Muscle layer of colon (tissue), 2 donors: Measurements from ENCODE around the gene MAMLD1.

Experiments
- H3K27ac ChIP-seq: one replicate; pipeline ENCODE4 v1.7.0; 2013; ENCODE audit warnings: low read depth, mild to moderate bottlenecking, low read length, moderate library complexity
- H3K27me3 ChIP-seq, 2 donors: one replicate each; pipeline ENCODE4 v1.7.0; 2013; ENCODE audit warnings: low read length in 2 of 2, mild to moderate bottlenecking in 2 of 2; ENCODE audit not compliant: insufficient read depth in 2 of 2, control insufficient read depth in 1 of 2
- H3K36me3 ChIP-seq: one replicate; pipeline ENCODE4 v1.7.0; 2013; ENCODE audit warnings: mild to moderate bottlenecking, low read length; ENCODE audit not compliant: insufficient read depth
- H3K4me1 ChIP-seq: one replicate; pipeline ENCODE4 v1.7.0; 2013; ENCODE audit warnings: mild to moderate bottlenecking, low read length; ENCODE audit not compliant: insufficient read depth
- H3K4me3 ChIP-seq, 2 donors: one replicate each; pipeline ENCODE4 v1.7.0; 2013; ENCODE audit warnings: low read length in 2 of 2, low read depth in 1 of 2, mild to moderate bottlenecking in 1 of 2, moderate library complexity in 1 of 2
- H3K9ac ChIP-seq: one replicate; pipeline ENCODE4 v1.7.0; 2013; ENCODE audit warnings: low read length
- H3K9me3 ChIP-seq: one replicate; pipeline ENCODE4 v1.7.0; 2013; ENCODE audit warnings: mild to moderate bottlenecking, low read length
- donor health status: abdominal sarcoma.
- donor health status: Adenocarcinoma of cecum.

MAMLD1 gene

DNA sequence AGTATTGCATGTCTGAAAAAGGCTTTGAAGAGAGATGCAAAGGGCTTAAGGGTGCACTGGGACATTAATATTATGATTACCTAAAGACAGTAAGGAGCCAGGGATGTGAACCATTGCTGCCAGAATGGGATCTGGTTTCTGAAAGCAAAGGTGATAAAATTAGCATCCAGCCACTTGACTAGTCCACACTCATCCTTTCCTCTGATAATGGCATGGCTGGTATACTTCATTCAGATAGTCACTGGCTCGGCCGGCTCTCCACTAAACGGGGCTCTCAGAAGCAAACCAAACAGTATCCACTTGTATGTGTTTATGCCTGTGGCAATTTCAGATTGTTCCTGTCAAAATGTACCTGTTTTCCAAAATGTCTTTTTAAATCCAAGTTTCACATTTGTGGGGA, 46.4 kb downstream of the MAMLD1 start:
- Histone ChIP-seq H3K27me3 (no peaks in the 10 kb centered on the region), H3K9me3 (no peaks in the 10 kb centered on the region), H3K4me1 (peaks cover 5% of the 10 kb centered on the region), H3K27ac (no peak overlapping the region), H3K4me3 (no peak overlapping the region), H3K9ac (no peak overlapping the region), H3K36me3 (no peaks in the 10 kb centered on the region)

DNA sequence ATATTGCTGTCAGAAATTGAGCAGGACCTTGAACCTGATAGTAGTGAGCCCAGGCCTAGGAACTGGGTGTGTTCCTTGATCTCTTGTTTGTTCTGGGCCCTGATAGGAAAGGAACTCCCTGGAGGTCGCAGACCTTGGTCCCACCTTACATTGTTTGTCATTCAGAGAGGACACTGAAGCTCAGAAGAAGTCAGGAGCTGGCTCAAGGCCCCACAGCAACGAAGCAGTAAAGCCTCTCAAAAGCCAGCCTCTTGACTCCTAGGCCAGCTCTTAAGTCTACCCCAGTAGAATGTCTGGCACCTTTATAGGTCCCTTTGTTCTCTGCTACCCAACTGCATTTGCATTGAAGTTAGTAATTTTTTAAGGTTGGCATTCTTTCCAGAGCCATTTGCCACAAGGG, 46.8 kb downstream of the MAMLD1 start:
- no peak overlapping the region for H3K9ac ChIP-seq
- H3K27ac ChIP-seq, result no peak overlapping the region
- no peaks in the 10 kb centered on the region for H3K9me3 ChIP-seq
- H3K27me3 ChIP-seq, result no peaks in the 10 kb centered on the region
- H3K36me3 ChIP-seq, result no peaks in the 10 kb centered on the region
- H3K4me3 ChIP-seq, result no peak overlapping the region
- peaks cover 5% of the 10 kb centered on the region for H3K4me1 ChIP-seq

DNA sequence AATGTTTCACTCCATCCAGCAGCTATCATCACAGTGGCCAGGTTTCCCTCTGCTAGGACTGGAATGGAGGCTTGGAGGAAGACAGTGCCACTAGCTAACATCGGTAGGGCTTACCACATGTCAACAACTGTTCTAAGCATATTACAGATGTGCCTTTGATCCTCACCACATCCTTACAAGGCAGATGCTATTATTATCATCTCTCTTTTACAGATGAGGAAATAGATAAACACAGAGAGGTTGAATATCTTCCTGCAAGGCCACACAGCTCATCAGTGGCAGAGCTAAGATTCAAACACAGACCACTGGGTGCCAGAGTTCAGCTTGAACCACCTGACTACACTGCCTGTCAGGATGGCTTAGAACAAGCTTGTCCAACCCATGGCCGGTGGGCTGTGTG, 47.4 kb downstream of the MAMLD1 start:
- Histone ChIP-seq H3K27ac (no peak overlapping the region), H3K36me3 (no peaks in the 10 kb centered on the region), H3K27me3 (no peaks in the 10 kb centered on the region), H3K9me3 (no peaks in the 10 kb centered on the region), H3K9ac (no peak overlapping the region), H3K4me1 (peaks cover 5% of the 10 kb centered on the region), H3K4me3 (no peak overlapping the region)

- no peak overlapping the region for H3K27ac ChIP-seq
- H3K9me3 ChIP-seq, result no peaks in the 10 kb centered on the region
- no peaks in the 10 kb centered on the region for H3K36me3 ChIP-seq
- H3K27me3 ChIP-seq, result no peaks in the 10 kb centered on the region
- H3K4me1 ChIP-seq, result peaks cover 5% of the 10 kb centered on the region
- H3K4me3 ChIP-seq, result no peak overlapping the region
- no peak overlapping the region for H3K9ac ChIP-seq
Observed at GRCh38 chrX:150411656-150412055, 48.5 kb downstream of the MAMLD1 start.

DNA sequence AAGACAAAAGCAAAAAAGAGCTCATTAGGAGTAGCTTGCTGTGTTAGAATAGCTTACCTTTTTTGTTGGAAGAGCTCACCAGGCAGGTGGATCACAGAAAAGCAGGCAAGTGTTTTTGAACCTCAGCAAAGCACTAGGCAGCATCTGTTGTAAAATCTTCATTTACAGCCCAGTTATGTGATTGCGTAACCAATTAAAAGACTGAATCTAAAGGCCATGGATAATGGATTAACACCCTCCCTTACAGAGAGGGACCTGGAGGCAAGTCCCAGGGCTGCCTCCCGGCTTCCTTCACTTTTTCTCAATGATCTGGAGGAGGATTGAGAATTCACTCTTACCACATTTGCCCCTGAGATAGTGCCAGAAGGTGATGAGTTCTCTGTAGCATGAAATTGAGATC, 51.1 kb downstream of the MAMLD1 start:
- no peak overlapping the region for H3K4me3 ChIP-seq
- peaks cover 5% of the 10 kb centered on the region for H3K4me1 ChIP-seq
- H3K27me3 ChIP-seq, result no peaks in the 10 kb centered on the region
- H3K9me3 ChIP-seq, result no peaks in the 10 kb centered on the region
- no peak overlapping the region for H3K27ac ChIP-seq
- no peaks in the 10 kb centered on the region for H3K36me3 ChIP-seq
- no peak overlapping the region for H3K9ac ChIP-seq

DNA sequence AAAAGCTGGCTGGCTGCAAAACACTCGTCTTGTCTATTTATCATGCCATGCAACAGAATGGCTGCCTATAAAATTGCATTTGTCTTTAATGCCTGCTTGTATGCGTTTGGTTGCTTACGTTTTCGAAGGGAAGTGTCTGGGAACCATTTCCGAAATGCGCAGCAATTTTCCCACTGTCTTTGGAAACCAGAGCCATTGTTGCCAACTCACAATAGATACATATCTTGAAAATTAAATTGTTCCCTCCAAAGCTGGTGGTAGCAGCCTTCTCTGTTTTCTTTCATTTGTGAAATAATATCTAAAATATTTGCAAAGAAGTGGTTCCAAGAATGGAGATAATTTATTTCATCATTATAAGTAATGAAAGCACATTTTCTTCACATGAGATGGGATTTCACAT, 53.4 kb downstream of the MAMLD1 start:
- H3K27ac ChIP-seq, result no peak overlapping the region
- no peak overlapping the region for H3K9ac ChIP-seq
- no peak overlapping the region for H3K4me3 ChIP-seq
- H3K9me3 ChIP-seq, result no peaks in the 10 kb centered on the region
- H3K36me3 ChIP-seq, result no peaks in the 10 kb centered on the region
- H3K4me1 ChIP-seq, result no peaks in the 10 kb centered on the region
- H3K27me3 ChIP-seq, result no peaks in the 10 kb centered on the region

DNA sequence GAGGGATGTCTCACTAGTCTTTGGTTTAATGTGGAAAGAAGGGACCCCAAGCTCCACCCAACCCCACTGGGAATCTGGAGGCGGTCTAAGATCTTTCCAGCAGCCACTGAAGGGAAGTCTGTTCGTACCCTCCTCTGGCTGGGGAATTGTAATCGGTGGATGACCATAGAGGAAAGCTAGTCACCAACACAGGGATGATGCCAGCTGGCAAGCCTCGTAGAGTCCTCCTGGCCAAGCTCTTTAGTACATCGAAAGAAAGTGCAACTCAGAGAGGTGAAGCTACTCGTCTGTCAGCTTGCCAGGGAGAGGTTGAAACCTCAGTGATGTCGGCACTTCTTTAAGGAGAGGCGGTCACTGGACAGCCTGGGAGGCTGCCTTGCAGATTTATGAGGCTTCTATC, 58.7 kb downstream of the MAMLD1 start:
- no peak overlapping the region for H3K27ac ChIP-seq
- H3K36me3 ChIP-seq, result no peaks in the 10 kb centered on the region
- no peaks in the 10 kb centered on the region for H3K4me1 ChIP-seq
- H3K4me3 ChIP-seq, result no peak overlapping the region
- H3K9me3 ChIP-seq, result no peaks in the 10 kb centered on the region
- H3K27me3 ChIP-seq, result no peaks in the 10 kb centered on the region
- H3K9ac ChIP-seq, result no peak overlapping the region

DNA sequence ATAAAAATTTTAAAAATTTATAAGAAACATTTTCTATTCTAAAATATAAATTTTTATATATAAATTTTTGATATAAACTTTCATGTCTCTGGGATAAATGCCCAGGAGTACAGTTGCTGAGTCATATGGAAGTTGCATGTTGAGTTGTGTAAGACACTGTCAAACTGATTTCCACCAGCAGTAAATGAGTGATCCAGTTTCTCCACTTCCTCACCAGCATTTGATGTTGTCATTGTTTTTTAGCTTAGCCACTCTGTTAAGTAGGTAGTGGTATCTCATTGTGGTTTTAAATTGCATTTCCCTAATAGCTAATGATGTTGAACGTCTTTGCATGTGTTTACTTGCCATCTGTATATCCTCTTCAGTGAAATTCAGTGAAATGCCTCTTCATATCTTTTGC, 66.5 kb downstream of the MAMLD1 start:
- Histone ChIP-seq H3K36me3 (no peaks in the 10 kb centered on the region), H3K9ac (no peak overlapping the region), H3K27me3 (no peaks in the 10 kb centered on the region), H3K27ac (no peak overlapping the region), H3K9me3 (no peaks in the 10 kb centered on the region), H3K4me1 (no peaks in the 10 kb centered on the region), H3K4me3 (no peak overlapping the region)

GRCh38 chrX:150436195-150436594, 73.1 kb downstream of the MAMLD1 start:
- Histone ChIP-seq H3K4me3 (no peak overlapping the region), H3K27ac (no peak overlapping the region), H3K4me1 (no peaks in the 10 kb centered on the region), H3K27me3 (no peaks in the 10 kb centered on the region), H3K9ac (no peak overlapping the region), H3K36me3 (no peaks in the 10 kb centered on the region), H3K9me3 (no peaks in the 10 kb centered on the region)

DNA sequence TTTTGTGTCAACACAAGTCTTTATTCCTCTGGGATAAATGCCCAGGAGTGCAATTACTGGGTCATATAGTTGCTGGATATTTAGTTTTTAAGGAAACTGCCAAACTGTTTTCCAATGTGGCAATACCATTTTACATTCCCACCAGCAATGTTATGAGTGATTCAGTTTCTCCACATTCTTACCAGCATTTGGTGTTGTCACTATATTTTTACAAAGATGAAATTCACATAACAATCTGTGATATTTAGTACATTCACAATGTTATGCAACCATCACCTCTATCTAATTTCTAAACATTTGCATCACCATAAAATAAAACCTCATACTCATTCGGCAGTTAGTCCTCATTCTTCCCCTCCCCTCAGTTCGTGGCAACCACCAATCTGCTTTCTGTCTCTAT, 75.0 kb downstream of the MAMLD1 start:
- H3K27me3 ChIP-seq, result no peaks in the 10 kb centered on the region
- H3K9me3 ChIP-seq, result no peaks in the 10 kb centered on the region
- H3K9ac ChIP-seq, result no peak overlapping the region
- no peaks in the 10 kb centered on the region for H3K36me3 ChIP-seq
- H3K4me3 ChIP-seq, result no peak overlapping the region
- no peak overlapping the region for H3K27ac ChIP-seq
- H3K4me1 ChIP-seq, result no peaks in the 10 kb centered on the region

DNA sequence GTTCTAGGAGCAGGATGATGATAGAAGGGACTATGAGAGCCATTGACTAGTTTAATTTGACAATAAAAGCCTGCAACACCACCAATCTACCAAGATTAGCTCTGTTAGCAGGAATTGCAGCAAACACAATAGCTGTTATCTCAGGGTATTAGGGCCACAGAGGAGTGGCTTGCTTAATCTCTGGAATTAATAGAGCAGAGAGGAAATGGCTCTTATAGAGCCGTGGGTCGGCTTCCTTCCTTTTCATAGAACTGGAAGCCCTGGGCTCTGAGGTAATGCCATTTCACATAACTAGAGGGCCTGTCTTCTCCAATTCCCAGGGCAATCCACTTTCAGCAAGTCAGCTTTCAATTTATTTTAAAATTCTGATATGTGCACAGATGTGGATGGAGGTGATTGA, 83.0 kb downstream of the MAMLD1 start:
- Histone ChIP-seq H3K27me3 (peaks cover 0 to 4% of the 10 kb centered on the region in 2 donors), H3K36me3 (no peaks in the 10 kb centered on the region), H3K9ac (no peak overlapping the region), H3K4me1 (no peaks in the 10 kb centered on the region), H3K9me3 (no peaks in the 10 kb centered on the region), H3K27ac (no peak overlapping the region), H3K4me3 (no peak overlapping the region)

- no peak overlapping the region for H3K27ac ChIP-seq
- H3K9ac ChIP-seq, result no peak overlapping the region
- no peaks in the 10 kb centered on the region for H3K9me3 ChIP-seq
- H3K4me1 ChIP-seq, result no peaks in the 10 kb centered on the region
- H3K27me3 ChIP-seq, result peaks cover 0 to 4% of the 10 kb centered on the region in 2 donors
- H3K4me3 ChIP-seq, result no peak overlapping the region
- no peaks in the 10 kb centered on the region for H3K36me3 ChIP-seq
Observed at GRCh38 chrX:150446995-150447394, 83.9 kb downstream of the MAMLD1 start.
